Fibroblast of pulmonary artery (primary cell): Measurements from ENCODE around the gene BMF.
"Not testable (repeated sequence)": the region's sequence is repeated elsewhere in the genome, so short reads cannot be mapped to it uniquely, and the experiment has no call there.

Source experiments
- DNase-seq: peaks from one replicate; pipeline ENCODE4 v3.0.0-alpha.2; 2010; ENCODE audit warnings: low read depth
- H3K4me3 ChIP-seq: replicated peaks from 2 replicates; pipeline ENCODE4 v1.5.1; 2011; ENCODE audit warnings: low read depth, mild to moderate bottlenecking, control low read depth, low read length, moderate library complexity
- TF ChIP-seq, protein P1 (sequence below): IDR thresholded peaks from 2 replicates; pipeline ENCODE4 v1.5.1; 2011; ENCODE audit warnings: mild to moderate bottlenecking, control low read depth, low read length, inconsistent platforms; ENCODE audit errors: missing control alignments

BMF gene

DNA sequence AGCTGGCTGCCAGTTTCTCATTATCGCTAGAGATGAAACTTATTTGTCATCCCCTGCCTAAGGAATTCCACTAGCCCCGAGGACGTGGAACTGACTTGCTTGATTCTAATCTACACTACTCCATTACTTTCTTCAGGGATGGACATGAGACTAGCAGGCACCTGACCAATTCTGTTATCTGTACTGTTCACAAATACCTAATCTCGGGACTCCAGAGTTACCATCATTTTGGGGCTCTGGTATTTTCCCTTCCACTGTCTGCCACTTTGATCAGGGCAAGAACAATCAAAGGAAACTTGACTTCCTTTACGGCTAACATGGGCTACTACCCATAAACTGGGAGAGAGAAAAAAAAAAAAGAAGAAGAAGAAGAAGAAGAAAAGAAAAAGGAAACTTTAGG lies 27.8 kb downstream of the BMF start:
- TF ChIP-seq, protein P1, sequence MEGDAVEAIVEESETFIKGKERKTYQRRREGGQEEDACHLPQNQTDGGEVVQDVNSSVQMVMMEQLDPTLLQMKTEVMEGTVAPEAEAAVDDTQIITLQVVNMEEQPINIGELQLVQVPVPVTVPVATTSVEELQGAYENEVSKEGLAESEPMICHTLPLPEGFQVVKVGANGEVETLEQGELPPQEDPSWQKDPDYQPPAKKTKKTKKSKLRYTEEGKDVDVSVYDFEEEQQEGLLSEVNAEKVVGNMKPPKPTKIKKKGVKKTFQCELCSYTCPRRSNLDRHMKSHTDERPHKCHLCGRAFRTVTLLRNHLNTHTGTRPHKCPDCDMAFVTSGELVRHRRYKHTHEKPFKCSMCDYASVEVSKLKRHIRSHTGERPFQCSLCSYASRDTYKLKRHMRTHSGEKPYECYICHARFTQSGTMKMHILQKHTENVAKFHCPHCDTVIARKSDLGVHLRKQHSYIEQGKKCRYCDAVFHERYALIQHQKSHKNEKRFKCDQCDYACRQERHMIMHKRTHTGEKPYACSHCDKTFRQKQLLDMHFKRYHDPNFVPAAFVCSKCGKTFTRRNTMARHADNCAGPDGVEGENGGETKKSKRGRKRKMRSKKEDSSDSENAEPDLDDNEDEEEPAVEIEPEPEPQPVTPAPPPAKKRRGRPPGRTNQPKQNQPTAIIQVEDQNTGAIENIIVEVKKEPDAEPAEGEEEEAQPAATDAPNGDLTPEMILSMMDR = no peak
- peak overlapping the region; percentile 42 for H3K4me3 ChIP-seq
- no peak for DNase-seq

DNA sequence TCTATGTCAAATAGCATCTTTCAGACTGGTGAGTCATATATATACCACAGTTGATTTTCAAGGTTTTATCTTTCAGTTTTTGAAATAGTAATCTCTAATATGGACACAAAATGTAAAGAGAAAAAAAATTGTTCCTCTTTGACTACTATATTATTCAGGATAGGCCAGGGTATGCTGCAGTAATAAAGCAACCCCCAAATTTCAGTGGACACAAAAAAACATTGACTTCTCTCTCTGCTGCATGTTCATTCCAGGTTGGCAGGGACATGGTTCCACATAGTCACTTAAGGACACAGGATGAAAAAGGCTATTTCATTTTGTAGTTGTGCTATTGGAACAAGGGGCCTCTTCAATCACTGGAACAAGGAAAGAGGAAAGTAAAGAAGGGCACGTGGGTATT lies 28.6 kb downstream of the BMF start:
- no peak for DNase-seq
- no peak overlapping the region for H3K4me3 ChIP-seq

DNA sequence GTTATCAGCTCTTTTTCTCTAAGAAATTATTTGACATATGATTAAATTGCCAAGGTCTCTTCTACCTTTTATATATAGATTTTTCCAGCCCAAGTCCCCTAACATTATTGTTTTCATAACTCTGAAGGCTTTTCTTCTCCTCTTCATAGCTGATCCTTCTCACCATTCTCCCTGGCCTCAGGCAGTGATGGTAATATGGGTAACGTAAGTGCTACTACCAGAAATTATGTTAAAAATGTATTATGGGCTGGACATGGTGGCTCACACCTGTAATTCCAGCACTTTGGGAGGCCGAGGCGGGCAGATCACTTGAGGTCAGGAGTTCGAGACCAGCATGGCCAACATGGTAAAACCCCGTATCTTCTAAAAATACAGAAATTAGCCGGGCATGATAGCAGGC lies 29.2 kb downstream of the BMF start:
- no peak overlapping the region for H3K4me3 ChIP-seq
- TF ChIP-seq, protein P1 = no peak
- no peak for DNase-seq

More for the DNA sequence above, 28.6 kb downstream of the BMF start:
- TF ChIP-seq, protein P1 = no peak

DNA sequence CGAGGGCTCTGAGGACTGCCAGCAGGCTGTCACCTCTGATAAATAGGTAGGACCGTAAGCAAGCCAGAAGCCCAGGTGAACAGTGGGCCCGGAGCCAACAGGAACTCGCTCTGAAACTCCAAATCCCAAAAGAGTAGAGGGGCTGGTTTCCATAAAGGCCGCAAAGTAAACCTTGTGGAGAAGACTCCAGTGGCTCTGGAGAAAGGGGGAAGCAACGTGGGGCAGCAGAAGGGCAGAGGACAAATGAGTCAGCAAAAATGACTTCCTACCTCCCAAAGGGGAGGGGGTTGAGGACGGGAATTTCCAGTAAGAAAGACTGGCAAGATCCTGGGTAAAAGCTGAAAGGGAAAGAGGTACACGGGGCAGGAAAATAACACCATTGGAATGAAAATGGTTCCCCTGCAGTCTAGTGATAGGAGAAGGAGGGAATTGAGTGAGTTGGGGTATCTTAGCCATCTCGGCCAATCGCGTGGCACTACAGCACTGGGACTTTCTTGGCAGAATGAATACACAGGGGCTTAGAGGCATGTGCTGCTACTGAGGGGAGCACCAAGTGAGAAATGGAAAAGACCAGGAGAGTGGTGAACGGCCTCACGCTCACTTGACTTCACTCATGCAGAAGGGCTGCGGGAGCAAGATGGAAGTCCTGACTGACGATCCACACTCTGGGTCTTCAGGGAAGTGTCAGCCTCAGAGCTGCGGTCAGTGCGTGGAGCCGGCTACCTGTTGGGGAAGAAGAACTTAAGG lies 33.2 kb downstream of the BMF start:
- TF ChIP-seq, protein P1 = no peak
- DNase-seq = no peak
- no peak overlapping the region for H3K4me3 ChIP-seq

DNA sequence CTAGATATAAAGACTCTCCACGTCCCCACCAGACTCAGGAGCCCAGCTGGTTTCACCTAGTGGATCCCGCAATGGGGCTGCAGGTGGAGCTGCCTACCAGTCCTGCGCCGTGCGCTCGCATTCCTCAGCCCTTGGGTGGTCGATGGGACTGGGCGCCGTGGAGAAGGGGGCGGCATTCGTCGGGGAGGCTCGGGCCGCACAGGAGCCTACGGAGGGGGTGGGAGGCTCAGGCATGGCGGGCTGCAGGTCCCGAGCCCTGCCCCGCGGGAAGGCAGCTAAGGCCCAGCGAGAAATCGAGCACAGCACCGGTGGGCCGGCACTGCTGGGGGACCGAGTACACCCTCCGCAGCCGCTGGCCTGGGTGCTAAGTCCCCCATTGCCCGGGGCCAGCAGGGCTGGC lies 34.0 kb downstream of the BMF start:
- DNase-seq, H3K4me3 ChIP-seq: not testable (repeated sequence)

DNA sequence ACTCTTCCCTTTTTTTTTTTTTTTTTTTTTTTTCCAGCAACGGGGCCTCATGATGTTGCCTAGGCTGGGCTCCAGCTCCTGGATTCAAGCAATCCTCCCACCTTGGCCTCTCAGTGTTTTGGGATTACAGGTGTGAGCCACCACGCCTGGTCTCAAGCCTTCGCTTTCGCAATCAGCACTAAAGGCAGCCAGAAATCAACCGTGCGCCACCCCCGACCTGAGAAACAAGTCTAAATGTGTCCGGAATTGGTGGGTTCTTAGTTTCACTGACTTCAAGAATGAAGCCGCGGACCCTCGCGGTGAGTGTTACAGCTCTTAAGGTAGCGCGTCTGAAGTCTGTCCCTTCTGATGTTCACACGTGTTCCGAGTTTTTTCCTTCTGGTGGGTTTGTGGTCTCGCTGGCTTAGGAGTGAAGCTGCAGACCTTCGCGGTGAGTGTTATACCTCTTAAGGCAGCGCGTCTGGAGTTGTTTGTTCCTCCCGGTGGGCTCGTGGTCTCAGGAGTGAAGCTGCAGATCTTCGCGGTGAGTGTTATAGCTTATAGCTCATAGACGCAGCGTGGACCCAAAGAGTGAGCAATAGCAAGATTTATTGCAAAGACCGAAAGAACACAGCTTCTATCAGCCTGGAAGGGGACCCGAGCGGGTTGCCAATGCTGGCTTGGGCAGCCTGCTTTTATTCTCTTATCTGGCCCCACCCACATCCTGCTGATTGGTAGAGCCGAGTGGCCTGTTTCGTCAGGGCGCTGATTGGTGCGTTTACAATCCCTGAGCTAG lies 34.8 kb downstream of the BMF start:
- H3K4me3 ChIP-seq, DNase-seq: not testable (repeated sequence)

DNA sequence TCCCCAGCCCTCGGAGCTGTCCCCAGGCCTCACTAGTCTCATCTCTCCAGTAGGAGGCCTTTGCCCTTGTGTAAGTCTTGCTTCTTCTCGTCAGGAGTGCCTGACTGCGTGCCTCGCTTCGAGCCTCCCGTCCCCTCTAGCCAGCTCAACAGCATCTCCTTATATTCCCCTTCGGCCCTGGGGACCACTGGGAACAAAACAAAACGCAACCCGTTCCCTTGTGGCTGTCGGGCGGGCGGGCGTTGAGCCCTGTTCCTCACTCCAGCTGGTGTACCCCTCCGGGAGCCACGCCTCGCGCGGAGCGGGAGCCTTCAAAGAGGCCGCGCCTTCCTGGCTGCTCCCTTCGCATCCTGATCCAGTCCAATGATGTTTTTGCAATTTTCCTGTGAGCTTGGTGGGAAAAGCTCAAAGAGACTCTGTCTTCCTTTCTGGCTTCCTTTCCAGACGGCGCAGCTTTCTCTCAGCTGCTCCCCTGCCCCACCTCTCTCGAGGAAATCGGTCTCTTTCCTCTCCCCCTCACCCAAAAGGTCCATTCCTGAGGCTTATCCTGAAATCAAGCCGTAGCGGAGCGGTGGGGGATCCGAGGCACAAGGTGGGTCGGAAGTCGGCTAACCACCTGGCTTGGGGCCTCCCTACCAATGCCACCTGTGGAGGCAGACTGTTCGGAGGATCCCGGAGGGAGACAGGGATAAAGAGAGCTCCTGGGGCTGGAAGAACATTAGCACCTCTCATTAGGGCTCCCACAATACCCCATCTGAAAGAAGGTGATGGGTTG lies 36.3 kb downstream of the BMF start:
- no peak for DNase-seq
- no peak overlapping the region for H3K4me3 ChIP-seq
- TF ChIP-seq, protein P1 = no peak
